Measurements from ENCODE around the gene SOCS7.
A peak's percentile ranks its signal among the peaks of the same experiment; 100 is the strongest.

SOCS7 gene

DNA sequence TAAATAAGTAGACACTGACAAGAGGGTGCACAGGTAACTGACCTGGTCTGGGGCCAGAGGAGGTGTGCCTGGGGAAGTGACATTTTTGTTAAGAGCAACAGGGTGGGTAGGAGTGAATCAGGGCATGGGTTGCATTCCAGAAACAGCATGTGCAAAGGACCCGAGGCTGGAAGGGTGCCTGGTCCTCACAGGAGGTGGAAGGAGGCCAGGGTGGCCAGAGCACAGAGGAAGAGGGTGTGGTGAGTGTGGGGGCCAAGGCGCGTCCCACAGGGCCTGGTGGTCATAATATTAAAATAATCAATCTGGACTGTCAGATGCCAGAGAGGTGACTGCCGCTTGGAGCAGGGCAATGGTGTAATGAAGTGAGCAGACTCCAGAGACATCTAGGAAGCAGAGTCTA, 90.9 kb downstream of the SOCS7 start:
- no peak for DNase-seq

DNA sequence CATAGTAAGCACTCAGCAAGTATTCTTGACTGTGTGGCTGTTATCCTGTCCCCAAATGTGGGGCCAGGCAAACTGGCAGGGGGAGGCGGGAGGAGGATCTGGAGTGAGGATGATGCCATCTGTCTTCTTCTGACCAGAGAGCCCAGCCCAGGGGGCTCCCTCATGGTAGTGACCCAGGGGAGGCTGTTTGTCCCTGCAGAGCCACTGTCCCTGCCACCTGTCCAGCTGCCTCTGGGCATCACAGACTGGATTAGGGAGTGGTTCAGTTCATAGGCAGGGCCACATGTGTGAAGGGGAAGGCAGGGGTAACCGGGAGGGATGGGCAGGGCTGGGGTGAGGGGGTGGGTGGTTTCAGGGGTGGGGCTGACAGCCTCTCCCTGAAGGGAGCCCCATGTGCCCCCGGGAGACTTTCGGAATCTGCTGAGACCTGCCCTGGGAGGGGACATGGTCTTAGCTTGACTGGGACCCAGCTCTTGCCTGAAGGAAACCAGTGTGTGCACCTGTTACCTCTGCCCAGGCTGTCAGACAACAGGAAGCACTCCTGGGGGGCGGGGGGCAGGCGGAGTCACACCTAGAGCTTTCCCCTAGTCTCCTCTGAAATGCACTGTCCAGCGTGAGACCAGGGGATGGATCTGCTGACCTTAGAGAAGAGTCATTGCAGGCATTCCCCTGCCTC, 91.8 kb downstream of the SOCS7 start:
- no peak for DNase-seq

DNA sequence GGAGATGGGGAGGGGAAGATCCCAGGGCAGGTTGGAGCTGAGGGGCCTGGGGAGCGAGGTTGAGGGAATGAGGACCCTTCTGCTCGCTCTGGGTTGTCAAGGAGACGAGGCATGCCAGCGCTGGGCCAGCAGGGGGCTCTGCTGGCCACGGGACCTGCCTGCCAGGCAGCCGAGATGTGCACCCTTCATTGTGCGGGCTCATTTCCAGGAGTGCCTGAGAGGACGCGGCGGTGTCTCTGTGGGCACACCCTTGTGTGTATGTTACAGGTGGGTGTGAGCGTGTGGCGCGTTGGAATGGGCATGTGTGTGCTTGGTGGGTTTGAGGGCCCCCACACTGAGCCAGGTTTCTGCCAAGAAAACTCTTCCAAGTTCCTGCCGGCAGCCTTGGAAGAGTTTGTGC, 92.5 kb downstream of the SOCS7 start:
- DNase-seq = peak; percentile 82

DNA sequence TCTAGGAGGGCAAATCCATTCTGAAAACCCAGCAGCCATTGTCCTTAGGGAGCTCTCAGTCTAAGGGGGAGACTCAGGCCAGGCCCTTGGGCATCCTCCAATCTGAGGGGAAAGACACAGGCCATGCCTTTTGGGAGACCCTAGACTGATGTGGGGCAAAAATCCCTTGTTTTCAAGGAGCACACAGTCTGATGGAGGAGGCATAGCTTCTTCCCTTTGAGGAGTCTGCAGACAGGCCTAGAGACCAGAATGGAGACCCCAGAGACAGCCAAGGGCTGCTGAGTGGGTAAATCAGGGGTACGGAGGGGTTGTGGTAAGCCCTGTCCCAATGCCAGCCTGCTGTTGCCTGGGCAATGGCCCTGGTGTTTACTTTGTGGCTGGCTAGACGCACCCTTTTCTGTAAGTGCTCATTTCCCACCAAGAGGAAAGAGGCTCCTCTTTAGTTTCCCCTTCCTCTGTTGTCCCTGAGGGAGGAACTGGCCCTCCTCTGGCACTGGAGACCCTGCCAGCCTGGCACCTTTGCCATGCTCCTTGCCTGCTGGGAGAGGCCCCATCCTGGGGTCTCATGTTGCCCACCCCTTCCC, 96.0 kb downstream of the SOCS7 start:
- DNase-seq = no peak

DNA sequence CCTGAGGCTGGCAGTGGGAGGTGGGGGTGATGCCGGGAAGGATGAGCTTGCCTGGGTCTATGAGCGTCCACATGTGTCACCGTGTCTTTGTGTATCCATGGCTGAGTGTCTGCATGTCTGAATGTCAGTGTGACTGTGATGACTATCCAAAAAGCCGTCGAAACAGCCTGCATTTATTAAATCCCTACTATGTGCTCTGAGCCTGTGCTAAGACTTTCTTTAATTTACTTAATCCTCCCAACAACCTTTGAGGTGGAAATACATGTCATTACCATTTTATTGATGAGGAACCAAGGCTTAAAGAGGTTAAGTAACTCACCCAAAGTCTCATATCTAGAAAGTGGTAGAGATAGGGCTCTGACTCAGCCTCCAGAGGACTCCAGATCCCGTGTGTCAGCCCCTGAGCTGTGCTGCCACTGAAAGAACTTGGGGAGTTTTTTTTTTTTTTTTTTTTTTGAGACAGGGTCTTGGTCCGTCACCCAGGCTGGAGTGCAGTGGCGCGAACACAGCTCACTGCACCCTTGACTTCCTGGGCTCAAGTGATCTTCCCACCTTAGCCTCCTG, 96.6 kb downstream of the SOCS7 start:
- no peak for DNase-seq

DNA sequence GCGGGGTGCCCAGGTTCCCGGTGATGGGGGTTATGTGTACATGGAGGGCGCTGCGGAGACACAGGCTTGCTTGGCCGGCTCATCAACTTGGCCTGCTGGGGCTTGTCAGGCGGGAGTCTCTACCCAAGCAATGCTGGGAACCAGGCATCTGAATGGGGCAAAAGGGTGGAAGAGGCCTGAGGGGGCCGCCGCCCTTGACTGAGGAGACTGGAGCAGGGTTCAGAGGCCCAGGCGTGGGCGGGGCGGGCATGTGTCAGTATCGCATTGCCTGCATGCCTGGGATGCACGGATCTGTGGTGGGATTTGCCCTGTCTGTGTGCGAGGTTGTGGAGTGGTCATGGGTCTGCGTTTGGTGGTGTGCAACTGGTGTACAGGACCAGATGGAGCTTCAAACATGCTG, 97.7 kb downstream of the SOCS7 start:
- no peak for DNase-seq

DNA sequence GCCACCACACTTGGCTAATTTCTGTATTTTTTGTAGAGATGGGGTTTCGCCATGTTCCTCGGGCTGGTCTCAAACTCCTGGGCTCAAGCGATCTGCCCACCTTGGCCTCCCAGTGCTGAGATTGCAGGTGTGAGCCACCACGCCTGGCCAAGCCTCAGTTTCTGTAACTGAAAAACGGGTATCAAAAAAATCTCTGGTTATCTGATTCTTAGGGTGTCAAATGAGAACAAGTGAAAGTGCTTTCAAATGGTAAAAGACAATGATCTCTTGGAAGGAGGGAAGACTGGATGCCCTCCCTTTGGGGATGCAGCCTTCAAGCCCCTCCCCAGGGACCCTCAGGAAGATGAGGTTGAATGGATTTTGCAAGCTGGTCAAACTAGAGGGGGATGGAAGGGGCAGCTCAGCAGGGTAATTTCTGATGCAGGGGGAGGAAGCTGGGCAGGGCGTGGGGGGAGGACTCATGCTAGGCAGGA, 98.9 kb downstream of the SOCS7 start:
- DNase-seq = no peak

DNA sequence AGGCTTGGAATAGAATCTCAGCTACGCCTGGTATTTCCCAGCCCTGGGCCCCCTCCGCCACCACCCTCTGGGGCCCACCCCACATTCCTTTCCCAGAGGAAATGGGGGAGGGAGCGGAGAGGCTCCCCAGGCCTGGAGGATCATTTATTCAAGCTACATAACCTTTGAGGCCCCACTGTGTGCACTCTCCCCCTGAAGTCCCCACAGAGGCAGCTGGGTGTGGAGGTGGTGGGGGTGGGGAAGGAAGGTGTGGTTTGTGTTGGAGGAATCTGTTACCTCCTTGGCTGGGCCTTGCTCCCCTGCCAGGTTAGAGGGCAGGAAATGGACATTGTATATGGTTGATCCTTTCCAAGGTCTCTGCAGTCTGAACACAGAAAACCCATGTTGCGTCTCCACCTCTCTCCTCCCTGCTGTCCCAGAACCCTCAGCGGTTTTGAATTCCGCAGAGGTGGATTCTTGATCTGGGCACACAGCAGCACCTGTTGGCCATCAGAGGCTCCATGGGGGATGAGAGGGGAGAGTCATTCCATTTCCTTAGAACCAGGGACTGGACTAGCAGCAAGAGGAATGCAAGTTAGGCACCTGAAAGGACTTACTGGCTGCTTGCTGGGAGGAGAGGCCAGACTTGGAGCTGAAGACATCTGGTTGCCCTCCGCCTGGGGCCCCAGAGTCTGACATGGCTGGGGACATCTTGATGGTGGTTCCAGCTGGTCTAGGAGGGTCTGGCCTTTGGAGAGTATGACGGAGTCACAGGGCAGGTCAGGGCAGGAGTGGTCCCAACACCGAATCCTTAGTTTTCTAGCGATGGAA, 99.6 kb downstream of the SOCS7 start:
- DNase-seq = no peak

DNA sequence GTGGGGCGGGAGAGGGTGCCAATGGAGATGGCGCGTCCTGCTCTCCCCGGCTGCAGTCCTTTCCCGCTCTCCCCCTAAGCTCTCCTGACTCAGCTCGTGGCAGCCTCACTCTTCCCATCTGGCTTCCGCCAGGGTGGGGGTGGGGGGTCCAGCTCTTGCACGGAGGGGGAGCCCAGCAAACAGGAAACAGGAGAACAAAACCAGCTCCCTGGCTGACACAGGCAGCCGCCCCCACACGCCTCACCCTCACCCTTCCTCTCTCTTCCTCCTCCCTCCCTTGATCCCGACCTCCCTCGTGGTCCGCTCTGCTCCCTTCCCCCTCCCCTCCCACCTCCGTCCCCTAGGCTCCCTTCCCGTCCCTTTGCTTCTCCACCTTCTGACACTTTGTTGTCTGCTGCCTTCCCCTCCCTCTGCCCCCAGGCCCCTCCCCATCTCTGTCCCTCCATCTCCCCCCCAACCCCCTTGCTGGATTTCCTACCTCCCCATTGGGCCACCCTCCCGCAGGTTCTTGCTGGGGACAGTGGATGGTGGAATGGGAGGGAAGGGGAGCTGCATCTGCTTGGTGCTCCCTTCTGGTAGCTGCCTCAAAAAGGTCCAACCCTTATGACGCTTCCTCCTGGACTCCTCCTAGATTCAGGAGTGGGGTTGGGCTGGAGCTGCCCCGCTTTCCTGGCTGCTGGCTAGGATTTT, 100.3 kb downstream of the SOCS7 start:
- DNase-seq = peak; percentile 22

DNA sequence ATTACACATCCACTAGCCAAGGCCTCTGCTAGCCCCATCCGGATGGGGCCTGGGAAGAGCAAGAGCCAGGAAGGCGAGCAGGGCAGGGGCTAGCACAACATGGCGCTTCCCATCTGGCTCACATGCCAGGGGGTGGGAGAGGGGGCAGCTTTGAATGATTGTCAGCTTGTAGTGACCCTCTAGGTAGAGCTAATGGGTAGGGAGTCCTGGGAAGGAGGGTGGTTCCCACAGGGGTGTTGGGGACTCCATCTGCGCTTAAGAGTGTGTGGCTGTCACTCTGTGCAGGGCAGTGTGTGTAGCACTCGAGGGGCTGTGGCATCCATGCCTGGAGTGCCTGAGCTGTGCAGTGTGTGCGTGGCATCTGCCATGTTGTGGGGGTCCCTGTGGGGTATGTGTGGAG, 101.1 kb downstream of the SOCS7 start:
- DNase-seq = no peak

DNA sequence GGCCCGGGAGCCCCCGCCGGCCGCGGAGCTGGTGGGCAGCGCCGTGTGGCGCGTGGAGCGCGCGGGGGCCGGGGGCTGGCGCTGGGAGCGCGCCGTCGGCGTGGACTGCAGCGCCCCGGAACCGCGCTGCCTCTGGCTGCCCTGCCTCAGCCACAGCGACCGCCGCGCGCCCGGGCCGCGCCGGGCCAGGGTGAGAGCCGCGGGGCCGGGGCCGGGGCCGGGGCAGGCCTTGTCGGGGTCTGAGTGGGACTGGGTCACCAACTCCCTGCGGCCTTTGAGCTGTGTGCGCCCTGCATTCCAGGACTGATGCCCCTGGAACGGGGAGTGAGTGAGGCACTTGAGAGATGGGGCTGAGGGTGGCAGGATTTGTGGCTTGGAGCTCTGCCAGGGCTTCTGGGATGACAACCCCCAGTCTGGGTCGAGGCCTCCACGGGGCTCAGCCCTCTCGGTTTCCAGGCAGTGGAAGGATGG, 102.3 kb downstream of the SOCS7 start:
- DNase-seq = no peak

DNA sequence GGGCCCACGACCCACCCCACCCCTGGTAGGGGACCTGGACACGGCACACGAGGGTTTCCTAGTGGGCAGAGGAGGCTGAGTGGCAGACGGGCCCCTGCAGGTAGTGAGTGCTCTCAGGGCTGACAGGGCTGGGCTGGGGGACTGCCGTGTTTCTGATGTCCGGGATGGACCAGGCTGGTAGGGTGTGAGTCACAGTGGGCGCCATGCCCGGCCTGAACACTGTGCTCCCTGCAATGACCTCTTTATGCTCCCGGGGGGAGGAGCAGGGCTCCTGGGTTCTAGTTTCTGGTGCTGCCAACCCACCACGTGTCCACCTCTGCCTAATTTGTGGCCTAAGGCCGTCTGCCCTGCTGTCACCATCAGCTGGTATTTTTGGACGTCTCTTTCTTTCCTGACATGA, 102.9 kb downstream of the SOCS7 start:
- DNase-seq = peak; percentile 87
